22Rv1 (cell line): Measurements from ENCODE around the gene SH2B2.

Experiments used
- H3K27ac ChIP-seq: fragments of 450-650 bp; 2 replicates; pipeline ENCODE4 v1.5.1; 2017
- CTCF ChIP-seq: fragments of 450-650 bp; IDR thresholded peaks from 2 replicates; pipeline ENCODE4 v1.5.1; 2017; ENCODE audit warnings: mild to moderate bottlenecking
- ZFX ChIP-seq: fragments of 450-650 bp; IDR thresholded peaks from 2 replicates; pipeline ENCODE4 v1.6.1; 2017; ENCODE audit warnings: antibody characterized with exemption, borderline replicate concordance

SH2B2 gene

DNA sequence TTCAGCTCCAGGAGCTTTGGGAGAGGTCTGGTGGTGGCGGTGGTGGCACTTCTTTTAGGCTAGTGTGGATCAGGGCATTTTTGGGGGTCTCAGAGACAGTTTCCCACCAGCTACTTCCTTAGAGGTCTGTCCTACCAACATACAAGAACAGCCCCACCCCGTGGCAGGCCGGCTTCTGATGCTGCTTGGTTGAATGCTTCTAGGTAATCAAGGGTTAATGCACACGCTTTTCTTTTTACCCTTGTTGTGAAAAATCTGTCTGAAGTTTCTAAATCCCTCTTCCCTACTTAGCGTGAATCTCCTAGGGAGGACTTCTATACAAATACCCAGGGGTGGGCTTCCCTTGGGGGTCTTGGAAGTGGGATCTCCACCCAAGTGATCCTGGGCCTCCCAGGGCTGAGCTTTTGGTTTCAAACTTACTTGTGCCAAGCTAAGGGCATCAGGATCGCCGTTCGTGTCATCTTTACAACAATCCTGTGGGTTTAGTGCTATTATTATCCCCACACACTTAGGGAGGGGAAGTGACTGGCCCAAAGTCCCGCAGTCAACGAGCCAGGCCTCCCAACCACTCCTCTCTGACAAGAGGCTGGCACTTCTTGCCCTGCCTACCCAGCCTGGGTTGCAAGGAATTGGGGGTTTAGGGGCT is 1.7 kb downstream of the SH2B2 start:
- peak overlapping the region; percentile 64 for H3K27ac ChIP-seq
- TF ChIP-seq CTCF: peak; percentile 46
- TF ChIP-seq ZFX: no peak

- peak overlapping the region; percentile 64; the same call in 1 of the 2 replicates for H3K27ac ChIP-seq
- no peak for TF ChIP-seq ZFX
- no peak for TF ChIP-seq CTCF
Observed at GRCh38 chr7:102289057-102289456, 2.4 kb downstream of the SH2B2 start.

DNA sequence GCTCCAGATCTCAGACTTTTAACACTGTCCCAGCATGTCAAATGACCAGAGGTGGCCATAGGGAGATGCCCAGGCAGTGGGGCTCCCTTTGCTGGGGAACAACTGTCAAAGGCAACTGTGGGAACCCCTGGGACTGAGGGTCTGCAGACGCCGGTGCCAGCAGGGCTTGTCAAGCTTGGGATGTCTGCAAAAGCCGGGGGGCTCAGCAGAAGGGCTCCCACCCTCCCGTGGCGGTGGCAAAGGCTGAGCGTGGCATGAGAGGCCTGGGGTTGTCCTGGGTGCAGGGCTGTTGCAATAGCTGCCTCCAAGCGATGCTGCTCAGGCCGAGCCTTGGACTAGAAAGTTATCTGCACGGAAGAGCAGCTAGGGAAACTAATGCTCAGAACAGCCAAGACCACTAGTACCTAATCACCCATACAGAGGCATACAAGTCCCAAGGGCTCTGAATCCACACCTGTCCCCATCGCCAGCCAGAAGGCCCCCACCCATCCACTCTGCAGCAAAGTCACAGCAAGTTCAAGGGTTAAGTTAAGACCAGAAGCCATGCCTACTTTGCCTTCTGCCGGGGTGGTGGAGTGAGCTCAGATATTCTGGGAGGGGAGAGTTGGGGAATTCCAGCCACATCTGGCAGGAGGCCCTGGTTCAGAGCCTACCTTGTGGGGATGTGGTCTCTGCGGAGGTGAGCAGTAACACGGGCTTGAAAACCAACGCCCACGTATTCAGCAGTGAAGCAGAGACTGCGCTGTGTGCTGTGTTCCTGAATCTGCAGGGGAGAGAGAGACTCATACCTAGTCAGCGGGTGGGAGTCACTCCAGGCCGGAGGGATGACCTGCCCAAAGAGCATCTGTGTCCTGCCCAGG is 4.6 kb downstream of the SH2B2 start:
- TF ChIP-seq CTCF (no peak), ZFX (no peak)
- no peak overlapping the region for H3K27ac ChIP-seq

DNA sequence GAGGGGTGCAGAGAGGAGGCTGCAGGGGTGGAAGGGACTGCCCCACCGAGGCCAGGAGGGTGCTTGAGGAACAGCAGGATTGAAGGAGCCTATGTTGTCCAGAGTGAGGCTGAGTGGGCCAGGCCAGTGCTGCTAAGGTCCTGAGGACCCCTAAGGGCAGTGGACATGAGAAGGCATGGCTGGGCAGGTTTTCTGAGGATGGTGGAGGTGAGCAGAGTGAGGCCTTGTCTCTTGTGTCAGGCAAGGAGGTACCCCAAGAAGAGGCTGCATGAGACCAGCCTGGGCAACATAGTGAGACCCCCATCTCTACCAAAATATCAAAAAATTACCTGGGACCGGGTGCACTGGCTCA is 5.2 kb downstream of the SH2B2 start:
- no peak overlapping the region for H3K27ac ChIP-seq
- no peak for TF ChIP-seq ZFX
- no peak for TF ChIP-seq CTCF

DNA sequence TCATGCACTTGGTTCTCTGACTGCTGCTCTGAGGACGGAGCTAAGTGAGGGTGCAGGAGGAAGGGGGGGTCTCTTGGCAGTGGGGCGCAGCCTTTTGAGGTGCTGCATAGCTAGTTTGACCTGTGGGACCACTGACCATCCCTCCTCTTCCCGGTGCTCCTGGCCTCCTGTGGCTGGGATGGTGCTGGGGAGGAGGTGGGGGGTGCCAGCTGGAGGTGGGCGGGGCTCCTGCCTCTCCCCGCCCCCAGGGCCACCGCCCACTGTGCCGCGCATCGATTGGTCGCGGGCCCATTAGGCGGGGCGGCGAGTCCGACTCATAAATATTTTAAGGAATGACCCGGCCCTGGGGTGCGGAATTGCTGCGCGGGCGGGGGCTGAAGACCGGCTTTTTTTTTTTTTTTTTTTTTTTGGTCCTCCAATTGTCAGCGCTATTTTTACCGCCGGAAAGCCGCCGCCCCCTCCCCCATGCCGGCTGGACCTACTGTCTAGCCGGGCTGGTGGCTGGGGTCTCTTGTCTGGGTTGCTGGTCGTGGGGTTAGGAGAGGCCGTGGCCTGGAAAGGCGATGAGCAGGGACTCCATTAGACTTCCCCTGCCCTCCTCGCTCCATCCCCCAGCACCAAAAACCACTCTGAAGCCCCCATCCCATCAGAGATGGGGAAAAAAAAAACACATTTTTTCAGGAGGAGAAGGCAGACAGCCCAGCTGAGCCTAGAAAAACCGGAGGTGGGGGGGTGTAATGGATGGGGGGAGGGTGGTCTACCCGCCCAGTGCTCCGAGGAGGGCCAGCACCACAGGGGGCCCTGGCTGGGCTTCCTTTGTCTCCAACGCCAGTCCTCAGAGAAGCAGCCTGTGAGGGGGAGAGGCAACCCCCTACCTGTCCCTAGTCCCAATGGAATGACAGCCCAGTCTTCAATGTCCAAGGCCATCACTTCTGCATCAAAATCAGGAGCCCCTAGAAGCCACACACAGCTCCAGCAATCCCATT is 6.4 kb downstream of the SH2B2 start:
- TF ChIP-seq ZFX (no peak), CTCF (no peak)
- no peak overlapping the region for H3K27ac ChIP-seq

- H3K27ac ChIP-seq: no peak overlapping the region
- TF ChIP-seq CTCF (no peak), ZFX (no peak)
Observed at GRCh38 chr7:102294589-102294988, 7.9 kb downstream of the SH2B2 start.
